SK-N-SH (cell line): ENCODE results near the gene ZNF225.

Experiments
- CTCF ChIP-seq: fragments of 200-600 bp; sonication (generic); IDR thresholded peaks from 2 replicates; pipeline ENCODE4 v1.6.1; 2017; ENCODE audit warnings: antibody characterized with exemption, mild to moderate bottlenecking, moderate library complexity
- EP300 ChIP-seq, 2 experiments: IDR thresholded peaks; 2 replicates each; pipeline versions ENCODE4 v1.4.0 to v1.6.1; 2012; ENCODE audit warnings: borderline replicate concordance in 1 of 2, low read depth in 1 of 2, low read length in 1 of 2
- FOXJ3 ChIP-seq: sonication (generic); formaldehyde crosslinking; IDR thresholded peaks from 2 replicates; pipeline ENCODE4 v1.5.1; 2020; ENCODE audit warnings: mild to moderate bottlenecking, missing genetic modification reagents
- FOXM1 ChIP-seq: IDR thresholded peaks from 2 replicates; pipeline ENCODE4 v1.4.0; 2012; ENCODE audit warnings: low read depth, mild to moderate bottlenecking
- GABPA ChIP-seq: IDR thresholded peaks from 2 replicates; pipeline ENCODE4 v1.4.0; 2012; ENCODE audit warnings: low read depth, mild to moderate bottlenecking
- JUND ChIP-seq: IDR thresholded peaks from 2 replicates; pipeline ENCODE4 v1.4.0; 2012
- MAX ChIP-seq: IDR thresholded peaks from 2 replicates; pipeline ENCODE4 v1.4.0; 2012; ENCODE audit warnings: low read depth
- POLR2AphosphoS5 ChIP-seq: IDR thresholded peaks from 2 replicates; pipeline ENCODE4 v1.6.1; 2012; ENCODE audit warnings: low read depth, low read length
- SIN3A ChIP-seq: IDR thresholded peaks from 2 replicates; pipeline ENCODE4 v1.6.1; 2012; ENCODE audit warnings: low read depth, mild to moderate bottlenecking, low read length, moderate library complexity, borderline replicate concordance
- TEAD4 ChIP-seq: IDR thresholded peaks from 2 replicates; pipeline ENCODE4 v1.4.0; 2012; ENCODE audit warnings: mild to moderate bottlenecking, borderline replicate concordance; ENCODE audit not compliant: insufficient read depth
- TF ChIP-seq, protein P1 (sequence below): IDR thresholded peaks from 2 replicates; pipeline ENCODE4; 2012
- TF ChIP-seq, protein P2 (sequence below): fragments of 150-350 bp; IDR thresholded peaks from 2 replicates; pipeline ENCODE4 v1.6.1; 2016; ENCODE audit warnings: mild to moderate bottlenecking, low read depth, low read length

DNA sequence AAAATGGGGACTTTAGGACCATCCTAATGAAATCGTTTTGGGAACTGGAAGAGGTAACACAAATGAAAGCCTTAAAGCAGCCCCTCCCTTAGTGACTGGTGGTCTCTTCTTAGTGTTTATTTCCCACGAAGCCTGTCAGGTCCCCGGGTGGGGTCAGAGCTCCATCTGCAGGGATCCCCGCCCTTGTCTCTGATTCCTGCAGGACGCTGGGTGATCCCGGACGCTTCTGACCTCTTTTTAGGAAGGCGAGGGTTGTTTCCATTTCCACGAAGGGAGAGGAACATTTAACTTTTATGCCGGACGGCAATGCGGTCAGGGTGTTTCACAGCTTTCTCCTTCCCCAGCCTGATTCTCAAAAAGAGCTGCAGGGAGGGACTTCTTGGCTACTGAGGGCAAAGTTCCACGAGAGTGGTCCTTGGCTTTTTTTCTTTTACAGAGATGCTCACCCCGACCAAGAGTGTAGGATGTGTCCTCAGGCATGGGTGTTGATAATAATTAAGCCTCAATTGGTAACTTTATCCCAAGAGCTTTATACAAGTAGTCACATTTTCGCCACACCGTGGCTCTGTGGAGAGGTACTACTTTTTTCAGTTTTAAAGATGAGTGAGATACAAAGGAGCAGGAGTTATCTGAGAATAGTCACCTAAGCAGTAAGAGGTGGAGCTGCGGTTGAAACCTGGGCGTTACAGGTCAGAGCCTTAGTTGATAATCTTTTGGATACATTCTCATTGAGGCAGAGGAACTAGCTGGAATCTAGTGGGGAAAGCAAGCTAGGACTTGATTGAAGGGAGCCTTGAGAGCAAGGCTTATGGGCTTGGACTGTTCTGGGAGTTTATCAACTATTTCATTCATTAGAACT is 40.4 kb upstream of the ZNF225 start:
- no peak for TF ChIP-seq TEAD4
- no peak for TF ChIP-seq EP300 (IDR thresholded peaks at IDR 0.05; ENCODE audit: borderline replicate concordance in 1 of 2, low read depth in 1 of 2, low read length in 1 of 2)
- TF ChIP-seq, protein P1, sequence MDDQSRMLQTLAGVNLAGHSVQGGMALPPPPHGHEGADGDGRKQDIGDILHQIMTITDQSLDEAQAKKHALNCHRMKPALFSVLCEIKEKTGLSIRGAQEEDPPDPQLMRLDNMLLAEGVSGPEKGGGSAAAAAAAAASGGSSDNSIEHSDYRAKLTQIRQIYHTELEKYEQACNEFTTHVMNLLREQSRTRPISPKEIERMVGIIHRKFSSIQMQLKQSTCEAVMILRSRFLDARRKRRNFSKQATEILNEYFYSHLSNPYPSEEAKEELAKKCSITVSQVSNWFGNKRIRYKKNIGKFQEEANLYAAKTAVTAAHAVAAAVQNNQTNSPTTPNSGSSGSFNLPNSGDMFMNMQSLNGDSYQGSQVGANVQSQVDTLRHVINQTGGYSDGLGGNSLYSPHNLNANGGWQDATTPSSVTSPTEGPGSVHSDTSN, result no peak
- no peak for TF ChIP-seq GABPA
- TF ChIP-seq FOXJ3 (CRISPR knock-in tag), result no peak
- TF ChIP-seq JUND, result no peak
- TF ChIP-seq MAX, result no peak
- no peak for TF ChIP-seq FOXM1
- peak; percentile 8 for TF ChIP-seq CTCF
- no peak for TF ChIP-seq POLR2AphosphoS5
- TF ChIP-seq, protein P2, sequence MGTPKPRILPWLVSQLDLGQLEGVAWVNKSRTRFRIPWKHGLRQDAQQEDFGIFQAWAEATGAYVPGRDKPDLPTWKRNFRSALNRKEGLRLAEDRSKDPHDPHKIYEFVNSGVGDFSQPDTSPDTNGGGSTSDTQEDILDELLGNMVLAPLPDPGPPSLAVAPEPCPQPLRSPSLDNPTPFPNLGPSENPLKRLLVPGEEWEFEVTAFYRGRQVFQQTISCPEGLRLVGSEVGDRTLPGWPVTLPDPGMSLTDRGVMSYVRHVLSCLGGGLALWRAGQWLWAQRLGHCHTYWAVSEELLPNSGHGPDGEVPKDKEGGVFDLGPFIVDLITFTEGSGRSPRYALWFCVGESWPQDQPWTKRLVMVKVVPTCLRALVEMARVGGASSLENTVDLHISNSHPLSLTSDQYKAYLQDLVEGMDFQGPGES, result no peak
- no peak for TF ChIP-seq SIN3A
